ENCODE results near the gene TM7SF2.
A peak's percentile ranks its signal among the peaks of the same experiment; 100 is the strongest.
"Not testable (repeated sequence)": the region's sequence is repeated elsewhere in the genome, so short reads cannot be mapped to it uniquely, and the experiment has no call there.

The TM7SF2 gene

GRCh38 chr11:65128182-65129145 is 16.8 kb downstream of the TM7SF2 start:
- no peak for DNase-seq (ENCODE audit: low read depth in 1 of 2, low spot score in 1 of 2)

- DNase-seq (ENCODE audit: low read depth in 1 of 2, low spot score in 1 of 2) = no peak
These were observed 18.2 kb downstream of the TM7SF2 start for GRCh38 chr11:65129649-65130441.

GRCh38 chr11:65130631-65131416 is 19.2 kb downstream of the TM7SF2 start:
- no peak for DNase-seq (ENCODE audit: low read depth in 1 of 2, low spot score in 1 of 2)

GRCh38 chr11:65131417-65131776 is 19.7 kb downstream of the TM7SF2 start:
- no peak for DNase-seq (ENCODE audit: low read depth in 1 of 2, low spot score in 1 of 2)

- DNase-seq (ENCODE audit: low read depth in 1 of 2, low spot score in 1 of 2) = no peak
These were observed 20.2 kb downstream of the TM7SF2 start for GRCh38 chr11:65131895-65132237.

- no peak for DNase-seq (ENCODE audit: low read depth in 1 of 2, low spot score in 1 of 2)
These were observed 20.7 kb downstream of the TM7SF2 start for GRCh38 chr11:65132238-65132987.

- no peak for DNase-seq (ENCODE audit: low read depth in 1 of 2, low spot score in 1 of 2)
These were observed 21.5 kb downstream of the TM7SF2 start for GRCh38 chr11:65132988-65133700.

- DNase-seq (ENCODE audit: low read depth in 1 of 2, low spot score in 1 of 2) = no peak
These were observed 22.1 kb downstream of the TM7SF2 start for GRCh38 chr11:65133724-65134123.

- peak; percentile 90 for DNase-seq (ENCODE audit: low read depth in 1 of 2, low spot score in 1 of 2)
These were observed 22.7 kb downstream of the TM7SF2 start, which contains the start of gene SYVN1 for GRCh38 chr11:65134240-65134951. TSS of gene SYVN1 (minus strand) at chr11:65134519. CDS start at chr11:65133601, 918 bp downstream.

- DNase-seq (ENCODE audit: low read depth in 1 of 2, low spot score in 1 of 2) = peak in 1 of 2 donors; percentile 85
These were observed 23.4 kb downstream of the TM7SF2 start for GRCh38 chr11:65134952-65135632.

- DNase-seq (ENCODE audit: low read depth in 1 of 2, low spot score in 1 of 2) = no peak
These were observed 24.0 kb downstream of the TM7SF2 start for GRCh38 chr11:65135633-65136145.

GRCh38 chr11:65136515-65137096 is 24.9 kb downstream of the TM7SF2 start:
- no peak for DNase-seq (ENCODE audit: low read depth in 1 of 2, low spot score in 1 of 2)

- no peak for DNase-seq (ENCODE audit: low read depth in 1 of 2, low spot score in 1 of 2)
These were observed 30.3 kb downstream of the TM7SF2 start for GRCh38 chr11:65141896-65142494.

- no peak for DNase-seq (ENCODE audit: low read depth in 1 of 2, low spot score in 1 of 2)
These were observed 35.8 kb downstream of the TM7SF2 start for GRCh38 chr11:65147352-65148075.

- DNase-seq (ENCODE audit: low read depth in 1 of 2, low spot score in 1 of 2) = no peak
These were observed 37.0 kb downstream of the TM7SF2 start for GRCh38 chr11:65148657-65149056.

- not testable (repeated sequence) for DNase-seq (ENCODE audit: low read depth in 1 of 2, low spot score in 1 of 2)
These were observed 38.4 kb downstream of the TM7SF2 start for GRCh38 chr11:65150131-65150508.
